ENCODE measurements around the gene IQCK. TPM values are rescaled to one million over a fixed set of nuclear protein-coding genes. Genes with fewer than 3 reads are reported as not detected.

Gene IQCK
- total and polyA plus RNA-seq, 8 donors: 3.5 to 100.0 (median 13.6) TPM

GRCh38 chr16:19696961-19697360 is 21.1 kb upstream of the IQCK start:
- Histone ChIP-seq H3K27me3 (no peaks in the 10 kb centered on the region), H3K4me3 (no peak overlapping the region), H3K27ac (peak overlapping the region; percentile 40 to 88 (median 77)), H3K9me3 (no peaks in the 10 kb centered on the region), H3K36me3 (peaks cover 5 to 54% (median 43%) of the 10 kb centered on the region in 4 donors), H3K4me1 (peaks cover 52 to 63% (median 58%) of the 10 kb centered on the region in 4 donors)
- intact Hi-C loops (cut with DNase I; ENCODE audit: low total_unique reads): no loop called here
- TF ChIP-seq EP300 (IDR thresholded peaks at IDR 0.05) (no peak), CTCF (IDR thresholded peaks at IDR 0.05) (no peak), POLR2A (IDR thresholded peaks at IDR 0.05) (no peak), POLR2AphosphoS5 (IDR thresholded peaks at IDR 0.05) (no peak)
- 90 to 97% (median 92%) methylated on average over 9 to 15 of the region's 15 CpGs for WGBS, 5 donors
- no peak for DNase-seq

GRCh38 chr16:19697756-19698318 is 20.2 kb upstream of the IQCK start:
- Histone ChIP-seq H3K4me3 (no peak overlapping the region), H3K27ac (peak overlapping the region; percentile 61 to 88 (median 77)), H3K4me1 (peaks cover 52 to 63% (median 58%) of the 10 kb centered on the region in 4 donors), H3K9me3 (no peaks in the 10 kb centered on the region), H3K36me3 (peaks cover 0 to 54% (median 43%) of the 10 kb centered on the region in 4 donors), H3K27me3 (no peaks in the 10 kb centered on the region)
- peak; percentile 62 to 77 for DNase-seq
- TF ChIP-seq POLR2AphosphoS5 (IDR thresholded peaks at IDR 0.05) (peak in 2 of 3 donors; percentile 71 to 80), CTCF (IDR thresholded peaks at IDR 0.05) (no peak), POLR2A (IDR thresholded peaks at IDR 0.05) (no peak)
- WGBS, 5 donors: 34 to 81% (median 52%) methylated on average over 7 to 8 of the region's 8 CpGs
- intact Hi-C loops (cut with DNase I; ENCODE audit: low total_unique reads): no loop called here

- H3K4me1 ChIP-seq: peaks cover 52 to 63% (median 58%) of the 10 kb centered on the region in 4 donors
- no peak for DNase-seq
- 70 to 74% (median 71%) methylated on average over 18 to 19 of the region's 19 CpGs for WGBS, 5 donors
- peak overlapping the region; percentile 61 to 88 (median 77) for H3K27ac ChIP-seq
- no peaks in the 10 kb centered on the region for H3K27me3 ChIP-seq
- H3K9me3 ChIP-seq: no peaks in the 10 kb centered on the region
- no peak overlapping the region for H3K4me3 ChIP-seq
- TF ChIP-seq EP300 (IDR thresholded peaks at IDR 0.05) (no peak), CTCF (IDR thresholded peaks at IDR 0.05) (no peak), POLR2A (IDR thresholded peaks at IDR 0.05) (no peak), POLR2AphosphoS5 (IDR thresholded peaks at IDR 0.05) (no peak)
- intact Hi-C loops (cut with DNase I; ENCODE audit: low total_unique reads): no loop called here
- peaks cover 0 to 55% (median 49%) of the 10 kb centered on the region in 4 donors for H3K36me3 ChIP-seq
Measured at GRCh38 chr16:19698480-19699465, 19.3 kb upstream of the IQCK start.

- H3K4me3 ChIP-seq: no peak overlapping the region
- H3K4me1 ChIP-seq: peaks cover 53 to 64% (median 58%) of the 10 kb centered on the region in 4 donors
- H3K9me3 ChIP-seq: no peaks in the 10 kb centered on the region
- H3K36me3 ChIP-seq: peaks cover 0 to 60% (median 55%) of the 10 kb centered on the region in 4 donors
- TF ChIP-seq POLR2A (IDR thresholded peaks at IDR 0.05) (no peak), CTCF (IDR thresholded peaks at IDR 0.05) (no peak), POLR2AphosphoS5 (IDR thresholded peaks at IDR 0.05) (no peak), EP300 (IDR thresholded peaks at IDR 0.05) (no peak)
- H3K27me3 ChIP-seq: no peaks in the 10 kb centered on the region
- peak overlapping the region; percentile 21 to 88 (median 77) for H3K27ac ChIP-seq
- DNase-seq: no peak
- intact Hi-C loops (cut with DNase I; ENCODE audit: low total_unique reads): no loop called here
- WGBS, 5 donors: 89 to 97% (median 96%) methylated on average over 7 to 8 of the region's 8 CpGs
Measured at GRCh38 chr16:19699472-19699871, 18.6 kb upstream of the IQCK start.

Data from stomach (tissue), 9 donors.